Mammary epithelial cell (primary cell): Measurements from ENCODE around the gene CCDC178.

Experiments
- CTCF ChIP-seq, 2 donors: IDR thresholded peaks in 1 of 2; conservative IDR thresholded peaks in 1 of 2; 2 replicates each; pipeline ENCODE4 v1.5.1; 2011 to 2012; ENCODE audit warnings: inconsistent platforms in 2 of 2, low read length in 2 of 2, mild to moderate bottlenecking in 2 of 2, control low read depth in 1 of 2, low read depth in 1 of 2; ENCODE audit not compliant: insufficient read depth in 1 of 2; ENCODE audit errors: extremely low read depth in 1 of 2
- EZH2 ChIP-seq: IDR thresholded peaks from 2 replicates; pipeline ENCODE4 v1.6.1; 2012; ENCODE audit warnings: low read length, inconsistent platforms, borderline replicate concordance

- TF ChIP-seq CTCF (conservative IDR thresholded peaks at IDR 0.05 in 1 of 2, IDR thresholded peaks at IDR 0.05 in 1 of 2; ENCODE audit: extremely low read depth in 1 of 2, insufficient read depth in 1 of 2, low read depth in 1 of 2, low read length in 2 of 2): peak; percentile 56 to 69
- no peak for TF ChIP-seq EZH2
Observed at GRCh38 chr18:33210575-33211189, 229.8 kb downstream of the CCDC178 start.
